KMS-11 (cell line): ENCODE results near the gene FAM171A2.

Source experiments
- H2AFZ ChIP-seq: fragments of 200-600 bp; sonication (generic); 2 replicates; pipeline ENCODE4 v1.6.1; 2016; ENCODE audit warnings: antibody characterized with exemption, mixed run types, low read depth
- H3K27ac ChIP-seq: fragments of 200-600 bp; sonication (generic); 2 replicates; pipeline ENCODE4 v1.6.1; 2016; ENCODE audit warnings: mild to moderate bottlenecking, mixed run types
- H3K27me3 ChIP-seq: fragments of 200-600 bp; sonication (generic); 2 replicates; pipeline ENCODE4 v1.6.1; 2017; ENCODE audit warnings: mild to moderate bottlenecking, low read depth, mixed run types, moderate library complexity; ENCODE audit not compliant: insufficient read depth
- H3K36me3 ChIP-seq: fragments of 200-600 bp; sonication (generic); 2 replicates; pipeline ENCODE4 v1.6.1; 2017; ENCODE audit warnings: mild to moderate bottlenecking, mixed run types; ENCODE audit not compliant: insufficient read depth
- H3K4me1 ChIP-seq: fragments of 200-600 bp; sonication (generic); 2 replicates; pipeline ENCODE4 v1.6.1; 2016; ENCODE audit warnings: mild to moderate bottlenecking, low read depth, mixed run types; ENCODE audit not compliant: poor library complexity, severe bottlenecking
- H3K4me2 ChIP-seq: fragments of 200-600 bp; sonication (generic); 2 replicates; pipeline ENCODE4 v1.7.0; 2016; ENCODE audit warnings: mild to moderate bottlenecking, mixed run types
- H3K4me3 ChIP-seq: fragments of 200-600 bp; sonication (generic); IDR thresholded peaks from 2 replicates; pipeline ENCODE4 v1.6.1; 2017; ENCODE audit warnings: low read depth, low read length, mixed read lengths; ENCODE audit not compliant: insufficient read depth
- H3K79me2 ChIP-seq: fragments of 200-600 bp; sonication (generic); 2 replicates; pipeline ENCODE4 v1.6.1; 2016; ENCODE audit warnings: low read depth, mixed run types; ENCODE audit not compliant: insufficient read depth
- H3K9ac ChIP-seq: fragments of 200-600 bp; sonication (generic); 2 replicates; pipeline ENCODE4 v1.6.1; 2016; ENCODE audit warnings: mild to moderate bottlenecking, mixed run types
- H4K20me1 ChIP-seq: fragments of 200-600 bp; sonication (generic); 2 replicates; pipeline ENCODE4 v1.6.1; 2016; ENCODE audit warnings: mild to moderate bottlenecking, mixed run types; ENCODE audit not compliant: insufficient read depth
- TF ChIP-seq, protein P1 (sequence below): fragments of 200-600 bp; sonication (generic); conservative IDR thresholded peaks from 2 replicates; pipeline ENCODE4 v1.6.1; 2017; ENCODE audit warnings: low read depth, mild to moderate bottlenecking, antibody characterized with exemption, low read length, moderate library complexity, mixed read lengths

The FAM171A2 gene

DNA sequence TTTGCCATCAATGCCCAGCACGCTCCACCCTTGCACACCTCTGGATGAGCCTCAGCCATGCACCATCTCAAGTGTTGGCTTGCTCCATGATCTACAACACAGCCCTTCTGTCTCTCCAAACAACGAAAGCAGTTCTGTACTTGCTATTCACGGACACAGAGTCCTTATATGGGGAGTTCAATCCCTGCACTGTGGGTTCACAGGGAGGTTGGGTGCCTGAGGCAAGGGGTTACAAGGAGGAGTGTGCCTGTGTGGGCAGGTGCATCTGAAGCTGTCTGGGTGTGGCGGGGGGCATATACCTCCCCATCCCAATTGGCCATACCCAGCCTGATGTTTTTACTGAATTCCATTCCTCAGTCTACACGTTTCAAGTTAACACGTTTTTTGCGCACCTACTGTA lies 49.6 kb downstream of the FAM171A2 start:
- H3K27me3 ChIP-seq: peaks cover 48% of the 10 kb centered on the region

GRCh38 chr17:44312396-44313104 lies 51.1 kb downstream of the FAM171A2 start:
- Histone ChIP-seq H3K27ac (no peak overlapping the region), H2AFZ (no peak overlapping the region), H3K9ac (no peak overlapping the region), H3K4me2 (no peak overlapping the region), H3K36me3 (no peaks in the 10 kb centered on the region), H3K4me3 (no peak overlapping the region), H4K20me1 (no peaks in the 10 kb centered on the region), H3K4me1 (peaks cover 4% of the 10 kb centered on the region), H3K79me2 (no peaks in the 10 kb centered on the region), H3K27me3 (peaks cover 51% of the 10 kb centered on the region)
- TF ChIP-seq, protein P1, sequence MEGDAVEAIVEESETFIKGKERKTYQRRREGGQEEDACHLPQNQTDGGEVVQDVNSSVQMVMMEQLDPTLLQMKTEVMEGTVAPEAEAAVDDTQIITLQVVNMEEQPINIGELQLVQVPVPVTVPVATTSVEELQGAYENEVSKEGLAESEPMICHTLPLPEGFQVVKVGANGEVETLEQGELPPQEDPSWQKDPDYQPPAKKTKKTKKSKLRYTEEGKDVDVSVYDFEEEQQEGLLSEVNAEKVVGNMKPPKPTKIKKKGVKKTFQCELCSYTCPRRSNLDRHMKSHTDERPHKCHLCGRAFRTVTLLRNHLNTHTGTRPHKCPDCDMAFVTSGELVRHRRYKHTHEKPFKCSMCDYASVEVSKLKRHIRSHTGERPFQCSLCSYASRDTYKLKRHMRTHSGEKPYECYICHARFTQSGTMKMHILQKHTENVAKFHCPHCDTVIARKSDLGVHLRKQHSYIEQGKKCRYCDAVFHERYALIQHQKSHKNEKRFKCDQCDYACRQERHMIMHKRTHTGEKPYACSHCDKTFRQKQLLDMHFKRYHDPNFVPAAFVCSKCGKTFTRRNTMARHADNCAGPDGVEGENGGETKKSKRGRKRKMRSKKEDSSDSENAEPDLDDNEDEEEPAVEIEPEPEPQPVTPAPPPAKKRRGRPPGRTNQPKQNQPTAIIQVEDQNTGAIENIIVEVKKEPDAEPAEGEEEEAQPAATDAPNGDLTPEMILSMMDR: no peak

More for the DNA sequence above, 49.6 kb downstream of the FAM171A2 start:
- H3K4me1 ChIP-seq: no peaks in the 10 kb centered on the region
- no peaks in the 10 kb centered on the region for H3K79me2 ChIP-seq
- H3K9ac ChIP-seq: no peak overlapping the region
- H3K36me3 ChIP-seq: no peaks in the 10 kb centered on the region
- no peak overlapping the region for H3K4me3 ChIP-seq
- H2AFZ ChIP-seq: no peak overlapping the region
- no peak overlapping the region for H3K4me2 ChIP-seq
- TF ChIP-seq, protein P1: no peak
- H4K20me1 ChIP-seq: no peaks in the 10 kb centered on the region
- H3K27ac ChIP-seq: no peak overlapping the region

DNA sequence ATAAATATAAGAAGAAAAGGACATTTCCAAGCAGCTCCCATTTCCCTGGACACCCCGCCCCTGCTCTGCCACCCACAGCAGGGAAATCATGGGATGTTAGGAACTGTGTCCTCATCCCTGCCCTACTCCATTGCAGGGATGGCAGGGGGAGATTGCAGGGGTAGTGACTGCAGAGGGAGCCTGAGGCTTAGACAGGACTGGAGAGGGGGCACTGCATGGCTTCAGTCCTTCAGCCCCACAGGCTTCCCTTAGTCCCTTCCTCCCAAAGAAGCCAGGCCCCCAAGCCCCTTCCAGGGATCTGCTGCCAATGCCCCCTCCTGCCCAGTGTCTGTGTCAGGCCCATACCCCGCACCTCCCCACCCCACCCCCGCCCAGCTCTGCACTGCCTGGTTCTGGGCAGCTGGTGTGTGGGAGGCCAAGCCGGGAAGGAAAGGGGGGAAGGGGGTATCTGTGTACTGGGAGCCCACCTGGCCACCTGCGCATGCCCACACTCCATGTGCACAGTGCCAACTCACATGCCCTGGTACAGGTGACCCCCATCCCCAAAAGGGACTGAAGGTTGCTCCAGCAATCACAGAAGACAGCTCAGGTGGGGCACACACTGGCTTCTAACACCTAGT lies 52.0 kb downstream of the FAM171A2 start:
- Histone ChIP-seq H3K4me2 (no peak overlapping the region), H3K27ac (no peak overlapping the region), H2AFZ (no peak overlapping the region), H3K36me3 (no peaks in the 10 kb centered on the region), H3K4me1 (peaks cover 6% of the 10 kb centered on the region), H4K20me1 (no peaks in the 10 kb centered on the region), H3K4me3 (no peak overlapping the region), H3K9ac (no peak overlapping the region), H3K27me3 (peaks cover 57% of the 10 kb centered on the region), H3K79me2 (no peaks in the 10 kb centered on the region)
- TF ChIP-seq, protein P1: no peak

- Histone ChIP-seq H4K20me1 (no peaks in the 10 kb centered on the region), H2AFZ (no peak overlapping the region), H3K9ac (no peak overlapping the region), H3K27ac (no peak overlapping the region), H3K36me3 (no peaks in the 10 kb centered on the region), H3K4me1 (peaks cover 6% of the 10 kb centered on the region), H3K79me2 (no peaks in the 10 kb centered on the region), H3K4me3 (no peak overlapping the region), H3K27me3 (peaks cover 57% of the 10 kb centered on the region), H3K4me2 (no peak overlapping the region)
- TF ChIP-seq, protein P1: no peak
These were observed 52.9 kb downstream of the FAM171A2 start for GRCh38 chr17:44310609-44311376.
